Measurements from ENCODE around the gene ESPN. TPM values are rescaled to one million over a fixed set of nuclear protein-coding genes. Genes with fewer than 3 reads are reported as not detected.
"Not testable (repeated sequence)": the region's sequence is repeated elsewhere in the genome, so short reads cannot be mapped to it uniquely, and the experiment has no call there.

The ESPN gene
- total RNA-seq, 4 donors from 2014 or later, result 0.47 to 0.92 (median 0.81) TPM; not detected in 1

DNA sequence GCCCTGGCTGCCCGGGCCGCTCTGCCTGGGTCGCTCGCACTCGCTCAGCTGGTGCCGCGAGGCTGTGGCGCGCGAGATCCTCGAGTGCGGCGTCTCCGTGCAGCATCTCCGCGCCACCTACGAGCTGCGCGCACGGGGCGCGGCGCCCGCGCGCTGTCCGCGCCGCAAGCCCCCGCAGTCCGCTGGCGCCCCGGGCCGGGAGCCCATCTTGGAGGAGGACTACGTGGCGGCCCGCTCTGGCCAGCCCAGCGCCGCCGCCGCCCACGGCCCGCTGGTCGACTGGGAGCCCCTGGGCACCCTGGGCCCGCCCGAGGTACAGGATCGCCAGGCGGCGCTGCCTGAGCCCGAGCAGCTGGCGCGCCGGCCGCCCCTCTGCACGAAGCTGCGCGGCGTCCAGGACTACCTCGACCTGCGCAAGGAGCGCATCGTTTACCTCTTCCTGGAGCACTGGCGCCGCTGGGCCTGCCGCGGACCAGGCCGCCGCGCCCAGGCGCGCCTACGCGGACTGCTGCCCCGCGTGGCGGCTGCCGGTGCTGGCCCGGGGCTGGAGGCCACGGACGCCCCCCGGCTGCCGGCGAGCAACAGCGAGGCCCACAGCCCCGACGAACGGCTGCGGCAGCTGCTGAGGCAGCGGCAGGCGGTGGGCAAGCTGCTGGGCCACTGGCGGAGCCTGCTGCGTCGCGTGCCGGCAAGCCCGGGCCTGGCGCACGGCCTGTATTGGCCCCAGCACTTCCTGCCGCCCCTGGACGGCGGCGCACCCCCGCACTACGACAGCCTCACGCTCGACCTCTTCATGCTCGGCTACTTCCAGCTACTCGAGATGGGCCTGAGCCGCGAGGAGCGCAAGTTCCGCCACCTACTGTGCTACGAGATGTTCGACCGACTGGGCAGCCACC, 30.5 kb downstream of the ESPN start:
- ATAC-seq, result no peak
- no peaks in the 10 kb centered on the region for H3K9me3 ChIP-seq
- no peaks in the 10 kb centered on the region for H3K36me3 ChIP-seq
- WGBS, 2 donors (ENCODE audit: low coverage in 1 of 2), result no CpG with 5 or more reads among the region's 115 CpGs
- no peak overlapping the region for H3K4me3 ChIP-seq
- peaks cover 0 to 26% (median 0%) of the 10 kb centered on the region in 3 donors for H3K4me1 ChIP-seq
- TF ChIP-seq POLR2A (IDR thresholded peaks at IDR 0.05), result no peak
- TF ChIP-seq EP300 (IDR thresholded peaks at IDR 0.05), result no peak
- TF ChIP-seq POLR2AphosphoS5 (IDR thresholded peaks at IDR 0.05), result no peak
- TF ChIP-seq, protein P1, sequence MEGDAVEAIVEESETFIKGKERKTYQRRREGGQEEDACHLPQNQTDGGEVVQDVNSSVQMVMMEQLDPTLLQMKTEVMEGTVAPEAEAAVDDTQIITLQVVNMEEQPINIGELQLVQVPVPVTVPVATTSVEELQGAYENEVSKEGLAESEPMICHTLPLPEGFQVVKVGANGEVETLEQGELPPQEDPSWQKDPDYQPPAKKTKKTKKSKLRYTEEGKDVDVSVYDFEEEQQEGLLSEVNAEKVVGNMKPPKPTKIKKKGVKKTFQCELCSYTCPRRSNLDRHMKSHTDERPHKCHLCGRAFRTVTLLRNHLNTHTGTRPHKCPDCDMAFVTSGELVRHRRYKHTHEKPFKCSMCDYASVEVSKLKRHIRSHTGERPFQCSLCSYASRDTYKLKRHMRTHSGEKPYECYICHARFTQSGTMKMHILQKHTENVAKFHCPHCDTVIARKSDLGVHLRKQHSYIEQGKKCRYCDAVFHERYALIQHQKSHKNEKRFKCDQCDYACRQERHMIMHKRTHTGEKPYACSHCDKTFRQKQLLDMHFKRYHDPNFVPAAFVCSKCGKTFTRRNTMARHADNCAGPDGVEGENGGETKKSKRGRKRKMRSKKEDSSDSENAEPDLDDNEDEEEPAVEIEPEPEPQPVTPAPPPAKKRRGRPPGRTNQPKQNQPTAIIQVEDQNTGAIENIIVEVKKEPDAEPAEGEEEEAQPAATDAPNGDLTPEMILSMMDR (IDR thresholded peaks at IDR 0.05), result peak in 1 of 4 experiments; percentile 12
- no peak overlapping the region for H3K27ac ChIP-seq
- peaks cover 98% of the 10 kb centered on the region for H3K27me3 ChIP-seq

DNA sequence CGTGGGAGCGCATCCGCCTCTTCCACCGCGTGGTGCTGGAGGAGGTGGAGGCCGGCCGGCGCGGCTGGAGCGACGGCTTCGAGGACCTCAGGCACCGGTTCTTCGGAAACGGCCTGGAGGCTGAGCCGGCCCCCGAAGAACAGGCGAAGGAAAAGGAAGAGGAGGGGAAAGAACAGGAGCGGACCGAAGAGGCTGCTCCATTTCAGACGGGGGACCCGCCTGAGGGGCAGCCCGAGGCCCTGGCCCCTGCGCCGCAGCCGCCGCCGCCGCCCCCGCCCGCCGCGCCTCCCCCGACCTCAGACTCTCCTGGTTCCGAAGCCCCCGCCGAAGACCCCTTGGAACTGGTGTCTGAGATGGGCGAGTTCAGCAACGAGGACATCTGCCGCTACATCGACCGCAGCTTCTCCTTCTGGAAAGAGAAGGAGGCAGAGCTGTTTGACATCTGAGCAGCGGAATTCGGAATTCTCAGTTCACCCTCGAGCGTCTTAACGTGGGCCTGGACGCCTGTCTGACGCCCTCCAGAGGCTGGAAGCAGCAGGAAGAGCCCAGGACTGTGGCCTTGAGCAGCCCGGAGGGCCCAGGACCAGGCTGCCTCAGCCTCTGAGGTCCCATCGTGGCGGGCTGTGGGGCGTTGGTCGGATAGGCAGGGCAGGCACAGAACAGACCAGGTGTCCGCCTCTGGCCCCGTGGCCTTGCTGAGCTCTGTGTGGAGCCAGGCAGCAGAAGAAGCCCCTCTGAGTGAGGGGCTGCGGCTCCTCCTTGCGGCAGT, 31.4 kb downstream of the ESPN start:
- not testable (repeated sequence) for H3K36me3 ChIP-seq, H3K4me3 ChIP-seq, H3K9me3 ChIP-seq, H3K27ac ChIP-seq, ATAC-seq
- WGBS, 2 donors (ENCODE audit: low coverage in 1 of 2), result no CpG with 5 or more reads among the region's 58 CpGs
- Histone ChIP-seq H3K4me1 (peaks cover 0 to 31% (median 0%) of the 10 kb centered on the region in 3 donors), H3K27me3 (peaks cover 98% of the 10 kb centered on the region)

DNA sequence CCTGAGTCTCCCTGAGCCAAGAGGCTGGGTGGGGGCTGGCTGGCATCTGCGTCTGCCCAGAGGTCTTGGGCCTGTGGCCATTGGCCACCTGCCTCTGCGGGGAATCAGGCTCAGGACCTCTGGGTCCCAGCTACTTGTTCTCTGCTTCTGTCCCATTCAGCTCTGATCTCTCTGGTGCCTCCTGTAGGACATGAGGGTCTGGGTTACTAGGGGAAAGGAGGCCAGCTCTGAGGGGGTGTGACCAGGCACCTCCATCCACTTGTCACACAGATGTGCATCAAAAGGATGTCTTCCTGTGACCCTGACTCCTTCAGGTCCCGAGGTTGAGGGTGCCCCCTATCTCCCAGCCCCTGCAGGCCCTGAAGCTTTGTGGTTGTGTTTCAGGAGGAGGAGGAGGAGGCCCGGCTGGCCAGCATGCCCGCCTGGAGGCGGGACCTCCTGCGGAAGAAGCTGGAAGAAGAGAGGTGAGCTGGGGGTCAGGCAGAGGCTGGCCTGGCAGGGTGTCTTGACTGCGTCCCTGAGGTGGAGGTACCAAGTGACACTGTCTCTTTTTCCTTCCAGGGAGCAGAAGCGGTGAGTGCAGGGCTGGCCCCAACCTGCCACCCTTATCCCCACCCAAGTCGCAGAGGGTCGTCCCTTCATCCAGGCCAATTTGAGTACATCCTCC, 32.4 kb downstream of the ESPN start:
- 63 to 82% methylated on average over 2 of the region's 11 CpGs for WGBS, 2 donors (ENCODE audit: low coverage in 1 of 2)
- peaks cover 98% of the 10 kb centered on the region for H3K27me3 ChIP-seq
- no peak overlapping the region for H3K27ac ChIP-seq

DNA sequence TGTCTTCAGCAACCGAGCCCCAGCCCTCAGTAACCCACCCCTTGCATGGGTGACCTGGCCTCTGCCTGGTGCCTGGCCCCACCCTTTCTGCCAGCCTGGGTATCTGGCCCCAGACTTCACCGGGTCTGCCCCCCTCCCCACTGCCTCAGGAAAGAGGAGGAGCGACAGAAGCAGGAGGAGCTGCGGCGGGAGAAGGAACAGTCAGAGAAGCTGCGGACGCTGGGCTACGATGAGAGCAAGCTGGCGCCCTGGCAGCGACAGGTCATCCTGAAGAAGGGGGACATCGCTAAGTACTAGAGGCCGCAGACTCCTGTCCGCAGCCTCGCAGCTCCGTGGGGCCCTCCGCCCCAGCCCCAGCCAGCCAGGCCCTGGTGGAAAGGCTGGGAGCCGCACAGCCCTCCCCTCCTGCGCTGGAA, 35.3 kb downstream of the ESPN start:
- 18% methylated on average over 4 of the region's 18 CpGs; no CpG with 5 or more reads in 1 of the 2 donors for WGBS, 2 donors (ENCODE audit: low coverage in 1 of 2)
- Histone ChIP-seq H3K27ac (no peak overlapping the region), H3K36me3 (peaks cover 0 to 21% of the 10 kb centered on the region in 2 donors), H3K4me1 (peaks cover 0 to 20% (median 0%) of the 10 kb centered on the region in 3 donors), H3K4me3 (peak overlapping the region in 1 of 2 donors; percentile 38), H3K9me3 (no peaks in the 10 kb centered on the region), H3K27me3 (peaks cover 92% of the 10 kb centered on the region)
- TF ChIP-seq EP300 (IDR thresholded peaks at IDR 0.05), result no peak
- TF ChIP-seq, protein P1 (IDR thresholded peaks at IDR 0.05), result no peak
- no peak for TF ChIP-seq POLR2A (IDR thresholded peaks at IDR 0.05)
- no peak for TF ChIP-seq POLR2AphosphoS5 (IDR thresholded peaks at IDR 0.05)
- no peak for ATAC-seq

More for the DNA sequence above, 32.4 kb downstream of the ESPN start:
- H3K4me3 ChIP-seq, result no peak overlapping the region
- H3K9me3 ChIP-seq, result no peaks in the 10 kb centered on the region
- ATAC-seq, result no peak
- TF ChIP-seq EP300 (IDR thresholded peaks at IDR 0.05) (no peak), POLR2A (IDR thresholded peaks at IDR 0.05) (no peak)
- peaks cover 0 to 10% of the 10 kb centered on the region in 2 donors for H3K36me3 ChIP-seq
- H3K4me1 ChIP-seq, result peaks cover 0 to 31% (median 0%) of the 10 kb centered on the region in 3 donors

DNA sequence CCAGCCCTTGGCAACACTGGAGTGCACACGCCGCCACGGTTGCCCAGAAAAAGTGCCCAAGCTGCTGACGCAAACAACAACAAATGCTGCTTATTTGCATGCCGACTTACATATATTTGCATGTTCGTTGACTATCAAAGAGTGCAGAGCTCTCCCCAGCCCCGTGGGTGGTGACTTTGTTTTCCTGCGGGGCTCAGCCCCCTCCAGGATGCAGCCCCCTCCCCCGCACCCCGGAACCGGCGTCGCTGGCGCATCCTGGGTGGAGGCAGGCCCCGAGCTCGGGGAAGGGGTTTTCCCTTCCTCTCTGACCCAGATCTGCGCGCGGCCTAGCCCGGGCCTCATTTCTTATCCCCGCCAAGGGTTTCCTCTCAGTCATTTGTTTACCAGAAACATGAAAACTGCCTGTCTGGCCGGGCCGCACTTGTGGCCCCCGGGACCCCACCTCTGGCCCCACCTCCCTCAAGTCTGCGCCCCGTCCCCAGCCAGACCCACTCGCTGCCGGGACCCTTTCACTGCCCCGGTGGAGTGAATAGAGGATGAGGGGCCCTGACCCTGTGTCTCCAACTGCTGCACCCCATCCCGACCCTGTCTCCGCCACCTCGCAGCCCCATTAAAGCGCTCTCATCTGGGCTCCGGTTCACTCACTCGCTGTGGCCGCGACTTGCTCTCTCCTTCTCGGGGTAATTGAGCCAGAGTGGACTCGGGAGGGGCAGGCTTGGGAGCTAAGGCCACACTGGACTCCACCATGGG, 35.9 kb downstream of the ESPN start:
- no peaks in the 10 kb centered on the region for H3K9me3 ChIP-seq
- 0 to 34% methylated on average over 1 to 28 of the region's 39 CpGs for WGBS, 2 donors (ENCODE audit: low coverage in 1 of 2)
- peak overlapping the region in 1 of 2 donors; percentile 38 for H3K4me3 ChIP-seq
- H3K4me1 ChIP-seq, result peaks cover 0 to 13% (median 0%) of the 10 kb centered on the region in 3 donors
- peaks cover 92% of the 10 kb centered on the region for H3K27me3 ChIP-seq
- peaks cover 0 to 21% of the 10 kb centered on the region in 2 donors for H3K36me3 ChIP-seq
- TF ChIP-seq POLR2A (IDR thresholded peaks at IDR 0.05), result no peak
- no peak for TF ChIP-seq EP300 (IDR thresholded peaks at IDR 0.05)
- no peak for TF ChIP-seq POLR2AphosphoS5 (IDR thresholded peaks at IDR 0.05)
- TF ChIP-seq, protein P1 (IDR thresholded peaks at IDR 0.05), result no peak
- ATAC-seq, result no peak
- H3K27ac ChIP-seq, result no peak overlapping the region

All from gastroesophageal sphincter (tissue), 4 donors.